NCI-H1694 treated with DMSO at 0.1 percent for 48 hours (cell line): ENCODE results near the gene COPRS.
"Not testable (repeated sequence)": the region's sequence is repeated elsewhere in the genome, so short reads cannot be mapped to it uniquely, and the experiment has no call there.

Source experiments
- DNase-seq: peaks from one replicate; lab custom pipeline; 2025; lab: John Stamatoyannopoulos, UW

The COPRS gene

GRCh38 chr17:31845291-31845690, 13.8 kb downstream of the COPRS start:
- DNase-seq = no peak

- DNase-seq = no peak
Measured at GRCh38 chr17:31843070-31843745, 15.8 kb downstream of the COPRS start.

GRCh38 chr17:31842195-31843069, 16.6 kb downstream of the COPRS start:
- DNase-seq = peak; percentile 88

GRCh38 chr17:31841850-31842194, 17.2 kb downstream of the COPRS start:
- DNase-seq = no peak

GRCh38 chr17:31838636-31839225, 20.3 kb downstream of the COPRS start:
- DNase-seq = no peak

- DNase-seq = no peak
Measured at GRCh38 chr17:31835984-31836383, 23.1 kb downstream of the COPRS start.

- no peak for DNase-seq
Measured at GRCh38 chr17:31834448-31834847, 24.6 kb downstream of the COPRS start.

- no peak for DNase-seq
Measured at GRCh38 chr17:31832746-31833145, 26.3 kb downstream of the COPRS start.

- no peak for DNase-seq
Measured at GRCh38 chr17:31830971-31831858, 27.8 kb downstream of the COPRS start.

GRCh38 chr17:31829649-31830048, 29.4 kb downstream of the COPRS start:
- DNase-seq = no peak

GRCh38 chr17:31828955-31829354, 30.1 kb downstream of the COPRS start:
- DNase-seq = not testable (repeated sequence)

- DNase-seq = peak; percentile 75
Measured at GRCh38 chr17:31825961-31826691, 32.9 kb downstream of the COPRS start.

GRCh38 chr17:31824766-31825360, 34.2 kb downstream of the COPRS start:
- DNase-seq = no peak

GRCh38 chr17:31823014-31823413, 36.0 kb downstream of the COPRS start:
- no peak for DNase-seq

- no peak for DNase-seq
Measured at GRCh38 chr17:31820691-31821435, 38.2 kb downstream of the COPRS start.

- no peak for DNase-seq
Measured at GRCh38 chr17:31819578-31819977, 39.5 kb downstream of the COPRS start.

- DNase-seq = not testable (repeated sequence)
Measured at GRCh38 chr17:31818863-31819262, 40.2 kb downstream of the COPRS start.

- DNase-seq = no peak
Measured at GRCh38 chr17:31815212-31815730, 43.8 kb downstream of the COPRS start.

GRCh38 chr17:31811101-31811500, 47.9 kb downstream of the COPRS start:
- no peak for DNase-seq

- not testable (repeated sequence) for DNase-seq
Measured at GRCh38 chr17:31809876-31810275, 49.2 kb downstream of the COPRS start.
